ENCODE data around the gene ABLIM2.

DNA sequence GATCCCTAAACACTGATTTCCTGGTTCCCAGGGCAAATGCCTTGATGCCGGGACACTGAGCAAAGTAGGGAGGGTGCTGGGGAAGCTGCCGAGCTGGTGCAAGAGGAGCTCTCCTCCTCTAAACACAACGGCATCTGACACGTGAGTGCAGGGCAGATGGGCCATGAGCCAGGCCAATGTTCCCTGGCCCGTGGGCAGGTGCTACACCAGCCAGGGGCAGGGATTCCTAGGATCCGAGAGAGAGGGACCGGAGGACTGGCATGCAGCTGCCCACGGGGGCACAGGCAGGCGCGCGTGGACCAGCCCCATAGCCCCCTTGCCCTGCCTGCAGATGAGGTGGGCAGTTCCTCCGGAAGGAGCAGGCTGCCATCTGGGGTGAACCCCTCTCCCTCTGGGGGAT, 152.1 kb downstream of the ABLIM2 start:
- TF ChIP-seq, protein P1, sequence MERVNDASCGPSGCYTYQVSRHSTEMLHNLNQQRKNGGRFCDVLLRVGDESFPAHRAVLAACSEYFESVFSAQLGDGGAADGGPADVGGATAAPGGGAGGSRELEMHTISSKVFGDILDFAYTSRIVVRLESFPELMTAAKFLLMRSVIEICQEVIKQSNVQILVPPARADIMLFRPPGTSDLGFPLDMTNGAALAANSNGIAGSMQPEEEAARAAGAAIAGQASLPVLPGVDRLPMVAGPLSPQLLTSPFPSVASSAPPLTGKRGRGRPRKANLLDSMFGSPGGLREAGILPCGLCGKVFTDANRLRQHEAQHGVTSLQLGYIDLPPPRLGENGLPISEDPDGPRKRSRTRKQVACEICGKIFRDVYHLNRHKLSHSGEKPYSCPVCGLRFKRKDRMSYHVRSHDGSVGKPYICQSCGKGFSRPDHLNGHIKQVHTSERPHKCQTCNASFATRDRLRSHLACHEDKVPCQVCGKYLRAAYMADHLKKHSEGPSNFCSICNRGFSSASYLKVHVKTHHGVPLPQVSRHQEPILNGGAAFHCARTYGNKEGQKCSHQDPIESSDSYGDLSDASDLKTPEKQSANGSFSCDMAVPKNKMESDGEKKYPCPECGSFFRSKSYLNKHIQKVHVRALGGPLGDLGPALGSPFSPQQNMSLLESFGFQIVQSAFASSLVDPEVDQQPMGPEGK (CRISPR knock-in tag; IDR thresholded peaks at IDR 0.05; ENCODE audit: borderline replicate concordance): no peak
- TF ChIP-seq, protein P2, sequence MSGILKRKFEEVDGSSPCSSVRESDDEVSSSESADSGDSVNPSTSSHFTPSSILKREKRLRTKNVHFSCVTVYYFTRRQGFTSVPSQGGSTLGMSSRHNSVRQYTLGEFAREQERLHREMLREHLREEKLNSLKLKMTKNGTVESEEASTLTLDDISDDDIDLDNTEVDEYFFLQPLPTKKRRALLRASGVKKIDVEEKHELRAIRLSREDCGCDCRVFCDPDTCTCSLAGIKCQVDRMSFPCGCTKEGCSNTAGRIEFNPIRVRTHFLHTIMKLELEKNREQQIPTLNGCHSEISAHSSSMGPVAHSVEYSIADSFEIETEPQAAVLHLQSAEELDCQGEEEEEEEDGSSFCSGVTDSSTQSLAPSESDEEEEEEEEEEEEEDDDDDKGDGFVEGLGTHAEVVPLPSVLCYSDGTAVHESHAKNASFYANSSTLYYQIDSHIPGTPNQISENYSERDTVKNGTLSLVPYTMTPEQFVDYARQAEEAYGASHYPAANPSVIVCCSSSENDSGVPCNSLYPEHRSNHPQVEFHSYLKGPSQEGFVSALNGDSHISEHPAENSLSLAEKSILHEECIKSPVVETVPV (CRISPR knock-in tag; IDR thresholded peaks at IDR 0.05): no peak

Measured in SK-N-SH treated with all-trans-retinoic acid at 6 μM for 48 hours (cell line).